Measurements from ENCODE around the gene GPHB5.

DNA sequence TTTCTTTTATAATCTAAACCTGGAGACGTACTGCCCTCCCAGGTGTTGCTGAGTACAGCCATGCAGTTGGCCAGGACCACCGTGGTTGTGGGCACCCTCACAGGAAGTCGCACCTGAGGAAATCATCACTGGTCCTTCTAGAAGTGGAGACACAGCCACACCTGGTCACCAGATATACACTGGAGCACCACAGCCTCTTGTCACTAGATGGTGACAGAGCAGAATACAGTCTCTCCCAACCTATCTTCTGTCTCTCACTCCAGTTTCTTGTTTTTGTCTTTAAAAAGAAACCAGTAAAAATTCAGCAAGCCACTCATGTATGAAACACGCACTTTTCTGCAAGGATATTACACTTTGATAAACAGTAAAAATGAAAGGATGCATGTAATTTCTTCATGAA, 43.1 kb upstream of the GPHB5 start:
- TF ChIP-seq, protein P1, sequence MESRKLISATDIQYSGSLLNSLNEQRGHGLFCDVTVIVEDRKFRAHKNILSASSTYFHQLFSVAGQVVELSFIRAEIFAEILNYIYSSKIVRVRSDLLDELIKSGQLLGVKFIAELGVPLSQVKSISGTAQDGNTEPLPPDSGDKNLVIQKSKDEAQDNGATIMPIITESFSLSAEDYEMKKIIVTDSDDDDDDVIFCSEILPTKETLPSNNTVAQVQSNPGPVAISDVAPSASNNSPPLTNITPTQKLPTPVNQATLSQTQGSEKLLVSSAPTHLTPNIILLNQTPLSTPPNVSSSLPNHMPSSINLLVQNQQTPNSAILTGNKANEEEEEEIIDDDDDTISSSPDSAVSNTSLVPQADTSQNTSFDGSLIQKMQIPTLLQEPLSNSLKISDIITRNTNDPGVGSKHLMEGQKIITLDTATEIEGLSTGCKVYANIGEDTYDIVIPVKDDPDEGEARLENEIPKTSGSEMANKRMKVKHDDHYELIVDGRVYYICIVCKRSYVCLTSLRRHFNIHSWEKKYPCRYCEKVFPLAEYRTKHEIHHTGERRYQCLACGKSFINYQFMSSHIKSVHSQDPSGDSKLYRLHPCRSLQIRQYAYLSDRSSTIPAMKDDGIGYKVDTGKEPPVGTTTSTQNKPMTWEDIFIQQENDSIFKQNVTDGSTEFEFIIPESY (IDR thresholded peaks at IDR 0.05) = no peak
- TF ChIP-seq SP1 (IDR thresholded peaks at IDR 0.05) = no peak
- no peak for TF ChIP-seq YY1 (IDR thresholded peaks at IDR 0.05)
- no peak for TF ChIP-seq CTCF (IDR thresholded peaks at IDR 0.05; ENCODE audit: low read depth, low read length, missing input control)
- no peak for TF ChIP-seq JUND (IDR thresholded peaks at IDR 0.05)
- no peak for TF ChIP-seq TAF1 (conservative IDR thresholded peaks at IDR 0.05)
- TF ChIP-seq RAD21 (IDR thresholded peaks at IDR 0.05) = no peak
- no peak for TF ChIP-seq REST (IDR thresholded peaks at IDR 0.05)
- TF ChIP-seq ATF3 (IDR thresholded peaks at IDR 0.05) = no peak
- TF ChIP-seq MAX (IDR thresholded peaks at IDR 0.05) = no peak
- TF ChIP-seq FOXA1 (IDR thresholded peaks at IDR 0.05) = no peak
- no peak for TF ChIP-seq HNF4A (conservative IDR thresholded peaks at IDR 0.05)
